ENCODE measurements around the gene DIDO1.

DIDO1 gene

GRCh38 chr20:62892348-62893304, 33.7 kb downstream of the DIDO1 start:
- no peak for DNase-seq (ENCODE audit: low spot score)

- no peak for DNase-seq (ENCODE audit: low spot score)
Measured at GRCh38 chr20:62891111-62891510, 35.2 kb downstream of the DIDO1 start.

- DNase-seq (ENCODE audit: low spot score) = no peak
Measured at GRCh38 chr20:62890444-62890843, 35.9 kb downstream of the DIDO1 start.

GRCh38 chr20:62889871-62890270, 36.4 kb downstream of the DIDO1 start:
- DNase-seq (ENCODE audit: low spot score) = no peak

GRCh38 chr20:62889411-62889810, 36.9 kb downstream of the DIDO1 start:
- no peak for DNase-seq (ENCODE audit: low spot score)

GRCh38 chr20:62888910-62889309, 37.4 kb downstream of the DIDO1 start:
- no peak for DNase-seq (ENCODE audit: low spot score)

GRCh38 chr20:62888406-62888805, 37.9 kb downstream of the DIDO1 start:
- DNase-seq (ENCODE audit: low spot score) = no peak

GRCh38 chr20:62887860-62888239, 38.5 kb downstream of the DIDO1 start:
- DNase-seq (ENCODE audit: low spot score) = no peak

- no peak for DNase-seq (ENCODE audit: low spot score)
Measured at GRCh38 chr20:62887152-62887859, 39.0 kb downstream of the DIDO1 start.

GRCh38 chr20:62886709-62887058, 39.6 kb downstream of the DIDO1 start:
- no peak for DNase-seq (ENCODE audit: low spot score)

- no peak for DNase-seq (ENCODE audit: low spot score)
Measured at GRCh38 chr20:62885896-62886708, 40.2 kb downstream of the DIDO1 start.

GRCh38 chr20:62885046-62885895, 41.0 kb downstream of the DIDO1 start:
- no peak for DNase-seq (ENCODE audit: low spot score)

- no peak for DNase-seq (ENCODE audit: low spot score)
Measured at GRCh38 chr20:62884556-62884955, 41.7 kb downstream of the DIDO1 start.

- no peak for DNase-seq (ENCODE audit: low spot score)
Measured at GRCh38 chr20:62882426-62882825, 43.9 kb downstream of the DIDO1 start.

GRCh38 chr20:62881662-62882395, 44.5 kb downstream of the DIDO1 start:
- no peak for DNase-seq (ENCODE audit: low spot score)

GRCh38 chr20:62880935-62881661, 45.2 kb downstream of the DIDO1 start:
- no peak for DNase-seq (ENCODE audit: low spot score)

- no peak for DNase-seq (ENCODE audit: low spot score)
Measured at GRCh38 chr20:62880147-62880934, 46.0 kb downstream of the DIDO1 start.

- DNase-seq (ENCODE audit: low spot score) = no peak
Measured at GRCh38 chr20:62879275-62880146, 46.8 kb downstream of the DIDO1 start.

Data from hematopoietic multipotent progenitor cell treated with erythropoietin and hydrocortisone succinate and interleukin-3 and kit ligand, for 17 days (in vitro differentiated cells).